ENCODE measurements around the gene LIN28A.
A peak's percentile ranks its signal among the peaks of the same experiment; 100 is the strongest.

LIN28A gene

DNA sequence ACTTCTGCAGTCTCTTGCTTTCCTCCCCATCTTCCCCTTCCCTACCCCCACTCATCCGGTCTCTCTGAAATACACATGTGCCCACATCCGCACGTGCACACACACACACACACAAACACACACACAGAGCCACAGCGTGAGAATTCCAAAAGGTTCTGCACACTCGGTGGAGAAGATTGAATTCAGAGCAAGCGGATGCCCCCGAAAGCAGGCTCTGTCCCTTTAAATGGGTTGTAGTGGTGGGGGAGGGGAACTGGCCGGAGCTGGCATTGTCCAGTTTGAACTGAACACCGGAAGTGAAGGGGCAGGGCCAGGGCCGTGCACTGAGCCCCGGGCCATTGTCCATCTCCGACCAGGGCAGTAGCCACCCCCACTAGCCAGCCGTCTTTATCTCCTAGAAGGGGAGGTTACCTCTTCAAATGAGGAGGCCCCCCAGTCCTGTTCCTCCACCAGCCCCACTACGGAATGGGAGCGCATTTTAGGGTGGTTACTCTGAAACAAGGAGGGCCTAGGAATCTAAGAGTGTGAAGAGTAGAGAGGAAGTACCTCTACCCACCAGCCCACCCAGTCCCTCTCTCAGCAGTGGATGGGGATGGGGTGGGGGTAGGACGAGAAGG lies 1.3 kb upstream of the LIN28A start:
- Histone ChIP-seq H3K18ac (ENCODE audit: low read length) (peak overlapping the region; percentile 99), H2BK12ac (ENCODE audit: low read length) (no peak overlapping the region), H4K8ac (ENCODE audit: low read depth, low read length) (no peak overlapping the region), H3K4me3 (ENCODE audit: low read length in 2 of 2) (peak overlapping the region; percentile 81 to 93), H3K9ac (ENCODE audit: low read depth, low read length, poor library complexity) (peak overlapping the region; percentile 94), H2BK120ac (ENCODE audit: low read depth, low read length) (peak overlapping the region; percentile 44), H2BK15ac (ENCODE audit: low read length) (no peak overlapping the region), H3K14ac (ENCODE audit: low read length) (no peak overlapping the region), H3K27ac (replicated peaks; ENCODE audit: low read length) (peak overlapping the region; percentile 99), H3K4me1 (ENCODE audit: control insufficient read depth in 2 of 2, insufficient read depth in 1 of 2, low read depth in 1 of 2, low read length in 2 of 2) (peaks cover 5 to 20% of the 10 kb centered on the region in 2 donors), H3K9me3 (replicated peaks in 1 of 2; ENCODE audit: control insufficient read depth in 2 of 2, insufficient read depth in 1 of 2, low read depth in 1 of 2, low read length in 2 of 2) (peaks cover 0 to 1% of the 10 kb centered on the region in 2 donors), H3K27me3 (ENCODE audit: control insufficient read depth in 3 of 3, insufficient read depth in 3 of 3, low read depth in 1 of 3, low read length in 3 of 3) (no peaks in the 10 kb centered on the region), H3K4me2 (ENCODE audit: insufficient read depth, low read length, poor library complexity, severe bottlenecking) (peak overlapping the region; percentile 95), H4K91ac (ENCODE audit: low read depth, low read length, poor library complexity) (peak overlapping the region; percentile 83), H2AFZ (ENCODE audit: low read length) (peak overlapping the region; percentile 73), H3K36me3 (replicated peaks in 1 of 2; ENCODE audit: control insufficient read depth in 2 of 2, insufficient read depth in 2 of 2, low read length in 2 of 2) (peaks cover 4 to 27% of the 10 kb centered on the region in 2 donors), H3K4ac (ENCODE audit: low read length) (peak overlapping the region; percentile 43), H2BK5ac (ENCODE audit: low read length) (peak overlapping the region; percentile 100), H3K23ac (ENCODE audit: low read depth, low read length, poor library complexity) (no peak overlapping the region), H3K79me1 (ENCODE audit: low read depth, low read length) (no peaks in the 10 kb centered on the region), H2AK5ac (ENCODE audit: low read depth, low read length) (peak overlapping the region; percentile 73)
- DNase-seq (ENCODE audit: low spot score): peak; percentile 91
- WGBS, 2 donors (ENCODE audit: extremely low coverage in 2 of 2, insufficient read length in 2 of 2, insufficient replicate concordance in 1 of 2): no CpG with 5 or more reads among the region's 16 CpGs

DNA sequence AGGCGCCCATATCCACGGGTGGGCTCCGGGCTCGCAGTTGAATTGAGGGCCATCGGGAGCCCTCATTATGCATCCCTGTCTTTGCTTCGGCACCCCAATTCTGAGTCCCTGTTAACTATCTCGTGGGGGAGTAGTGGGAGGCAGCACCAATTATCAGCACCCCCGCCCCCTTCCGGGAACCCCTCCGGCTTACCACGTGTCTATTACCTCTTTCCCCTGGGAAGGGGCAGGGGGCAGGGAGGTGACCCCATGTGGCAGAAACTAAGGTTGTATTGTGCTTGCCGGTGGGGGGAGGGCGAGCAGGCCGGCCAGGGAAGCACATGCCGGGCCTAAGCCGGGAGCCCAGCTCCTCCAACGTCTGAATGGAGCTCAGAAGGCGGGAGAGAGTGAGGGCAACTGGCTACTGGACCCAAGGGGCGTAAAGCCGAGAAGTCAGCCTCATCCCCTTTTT lies 1.0 kb downstream of the LIN28A start:
- Histone ChIP-seq H3K4me1 (ENCODE audit: control insufficient read depth in 2 of 2, insufficient read depth in 1 of 2, low read depth in 1 of 2, low read length in 2 of 2) (peaks cover 4 to 20% of the 10 kb centered on the region in 2 donors), H4K91ac (ENCODE audit: low read depth, low read length, poor library complexity) (no peak overlapping the region), H3K14ac (ENCODE audit: low read length) (peak overlapping the region; percentile 97), H3K4me2 (ENCODE audit: insufficient read depth, low read length, poor library complexity, severe bottlenecking) (peak overlapping the region; percentile 74), H3K9me3 (replicated peaks in 1 of 2; ENCODE audit: control insufficient read depth in 2 of 2, insufficient read depth in 1 of 2, low read depth in 1 of 2, low read length in 2 of 2) (peaks cover 0 to 1% of the 10 kb centered on the region in 2 donors), H3K36me3 (replicated peaks in 1 of 2; ENCODE audit: control insufficient read depth in 2 of 2, insufficient read depth in 2 of 2, low read length in 2 of 2) (peaks cover 8 to 49% of the 10 kb centered on the region in 2 donors), H2AK5ac (ENCODE audit: low read depth, low read length) (peak overlapping the region; percentile 100), H3K79me1 (ENCODE audit: low read depth, low read length) (no peaks in the 10 kb centered on the region), H3K18ac (ENCODE audit: low read length) (peak overlapping the region; percentile 100), H2BK12ac (ENCODE audit: low read length) (no peak overlapping the region), H2BK5ac (ENCODE audit: low read length) (peak overlapping the region; percentile 100), H2BK120ac (ENCODE audit: low read depth, low read length) (peak overlapping the region; percentile 99), H2BK15ac (ENCODE audit: low read length) (peak overlapping the region; percentile 99), H4K8ac (ENCODE audit: low read depth, low read length) (no peak overlapping the region), H3K9ac (ENCODE audit: low read depth, low read length, poor library complexity) (peak overlapping the region; percentile 99), H3K4ac (ENCODE audit: low read length) (peak overlapping the region; percentile 31), H3K4me3 (ENCODE audit: low read length in 2 of 2) (peak overlapping the region; percentile 93 to 97), H3K23ac (ENCODE audit: low read depth, low read length, poor library complexity) (peak overlapping the region; percentile 11), H3K27ac (replicated peaks; ENCODE audit: low read length) (peak overlapping the region; percentile 94), H3K27me3 (ENCODE audit: control insufficient read depth in 3 of 3, insufficient read depth in 3 of 3, low read depth in 1 of 3, low read length in 3 of 3) (no peaks in the 10 kb centered on the region), H2AFZ (ENCODE audit: low read length) (no peak overlapping the region)
- no peak for DNase-seq (ENCODE audit: low spot score)
- no CpG with 5 or more reads among the region's 20 CpGs for WGBS, 2 donors (ENCODE audit: extremely low coverage in 2 of 2, insufficient read length in 2 of 2, insufficient replicate concordance in 1 of 2)

DNA sequence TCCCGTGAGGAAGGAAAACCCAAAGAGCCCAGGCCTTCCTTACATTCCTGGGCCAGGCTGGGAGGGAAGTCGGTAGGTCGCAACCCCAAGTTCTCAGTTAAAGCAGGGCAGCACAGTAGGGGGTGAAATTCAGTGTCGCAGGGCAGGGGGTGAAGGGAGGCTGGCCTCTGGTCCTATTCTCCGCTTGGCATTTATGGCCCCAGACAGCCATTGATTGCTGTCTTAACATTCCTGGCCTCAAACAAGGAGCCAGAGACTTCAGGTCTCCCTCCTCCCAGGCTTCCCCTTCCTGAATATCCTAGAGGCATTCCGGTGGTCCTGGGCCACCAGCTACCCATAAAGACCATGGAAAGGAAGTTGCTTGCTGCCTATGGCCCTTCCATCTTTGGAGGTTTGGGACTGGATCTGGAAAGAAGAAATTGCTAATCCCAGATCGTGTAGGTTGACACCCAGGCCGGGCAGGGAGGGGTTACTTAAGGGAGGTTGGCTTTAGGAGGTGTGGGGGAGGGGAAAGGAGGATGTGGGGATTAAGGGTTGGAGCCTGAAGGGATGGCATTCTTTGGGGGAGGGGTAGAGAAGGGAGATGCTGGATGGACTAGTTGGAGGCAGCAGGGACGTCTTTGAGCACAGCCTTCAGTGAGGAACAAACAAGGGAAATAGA lies 1.7 kb downstream of the LIN28A start:
- Histone ChIP-seq H3K4me1 (ENCODE audit: control insufficient read depth in 2 of 2, insufficient read depth in 1 of 2, low read depth in 1 of 2, low read length in 2 of 2) (peaks cover 4 to 23% of the 10 kb centered on the region in 2 donors), H2BK120ac (ENCODE audit: low read depth, low read length) (no peak overlapping the region), H2BK12ac (ENCODE audit: low read length) (no peak overlapping the region), H3K4me2 (ENCODE audit: insufficient read depth, low read length, poor library complexity, severe bottlenecking) (peak overlapping the region; percentile 74), H3K14ac (ENCODE audit: low read length) (no peak overlapping the region), H4K8ac (ENCODE audit: low read depth, low read length) (no peak overlapping the region), H3K79me1 (ENCODE audit: low read depth, low read length) (no peaks in the 10 kb centered on the region), H3K9ac (ENCODE audit: low read depth, low read length, poor library complexity) (peak overlapping the region; percentile 99), H3K4ac (ENCODE audit: low read length) (no peak overlapping the region), H2BK5ac (ENCODE audit: low read length) (peak overlapping the region; percentile 100), H3K9me3 (replicated peaks in 1 of 2; ENCODE audit: control insufficient read depth in 2 of 2, insufficient read depth in 1 of 2, low read depth in 1 of 2, low read length in 2 of 2) (peaks cover 0 to 1% of the 10 kb centered on the region in 2 donors), H2AFZ (ENCODE audit: low read length) (no peak overlapping the region), H3K18ac (ENCODE audit: low read length) (peak overlapping the region; percentile 100), H4K91ac (ENCODE audit: low read depth, low read length, poor library complexity) (no peak overlapping the region), H3K27me3 (ENCODE audit: control insufficient read depth in 3 of 3, insufficient read depth in 3 of 3, low read depth in 1 of 3, low read length in 3 of 3) (no peaks in the 10 kb centered on the region), H3K4me3 (ENCODE audit: low read length in 2 of 2) (peak overlapping the region; percentile 93 to 97), H3K23ac (ENCODE audit: low read depth, low read length, poor library complexity) (peak overlapping the region; percentile 3), H2BK15ac (ENCODE audit: low read length) (no peak overlapping the region), H3K36me3 (replicated peaks in 1 of 2; ENCODE audit: control insufficient read depth in 2 of 2, insufficient read depth in 2 of 2, low read length in 2 of 2) (peaks cover 8 to 55% of the 10 kb centered on the region in 2 donors), H2AK5ac (ENCODE audit: low read depth, low read length) (peak overlapping the region; percentile 23), H3K27ac (replicated peaks; ENCODE audit: low read length) (peak overlapping the region; percentile 94)
- WGBS, 2 donors (ENCODE audit: extremely low coverage in 2 of 2, insufficient read length in 2 of 2, insufficient replicate concordance in 1 of 2): no CpG with 5 or more reads among the region's 9 CpGs
- peak; percentile 86 for DNase-seq (ENCODE audit: low spot score)

DNA sequence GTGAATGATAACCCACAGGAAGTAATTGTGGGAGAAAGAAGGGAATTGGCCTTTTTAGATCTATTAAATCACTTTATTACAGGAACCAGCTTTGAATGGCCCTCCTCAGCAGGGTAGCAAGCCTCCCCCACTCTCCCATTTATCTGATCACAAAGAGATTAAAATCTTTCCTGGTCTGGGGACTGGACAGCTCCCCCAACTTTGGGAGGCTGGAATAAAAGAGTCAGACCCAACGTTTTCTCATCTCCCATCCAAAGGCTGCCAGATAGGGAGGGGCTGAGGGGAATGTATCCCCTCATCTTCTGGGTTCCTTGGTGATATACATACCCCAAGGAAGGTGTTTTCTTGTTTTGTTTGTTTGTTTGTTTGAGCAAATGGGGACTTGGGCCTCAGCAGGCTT lies 2.4 kb downstream of the LIN28A start:
- H3K4me1 ChIP-seq (ENCODE audit: control insufficient read depth in 2 of 2, insufficient read depth in 1 of 2, low read depth in 1 of 2, low read length in 2 of 2): peaks cover 9 to 30% of the 10 kb centered on the region in 2 donors
- H3K36me3 ChIP-seq (replicated peaks in 1 of 2; ENCODE audit: control insufficient read depth in 2 of 2, insufficient read depth in 2 of 2, low read length in 2 of 2): peaks cover 10 to 62% of the 10 kb centered on the region in 2 donors
- peaks cover 0 to 1% of the 10 kb centered on the region in 2 donors for H3K9me3 ChIP-seq (replicated peaks in 1 of 2; ENCODE audit: control insufficient read depth in 2 of 2, insufficient read depth in 1 of 2, low read depth in 1 of 2, low read length in 2 of 2)
- no peak overlapping the region for H2BK5ac ChIP-seq (ENCODE audit: low read length)
- no peak overlapping the region for H4K8ac ChIP-seq (ENCODE audit: low read depth, low read length)
- H3K27ac ChIP-seq (replicated peaks; ENCODE audit: low read length): peak overlapping the region; percentile 94
- no peak overlapping the region for H2BK120ac ChIP-seq (ENCODE audit: low read depth, low read length)
- no peak overlapping the region for H3K4ac ChIP-seq (ENCODE audit: low read length)
- WGBS, 2 donors (ENCODE audit: extremely low coverage in 2 of 2, insufficient read length in 2 of 2, insufficient replicate concordance in 1 of 2): no CpG with 5 or more reads among the region's 1 CpG
- H2AK5ac ChIP-seq (ENCODE audit: low read depth, low read length): no peak overlapping the region
- H3K9ac ChIP-seq (ENCODE audit: low read depth, low read length, poor library complexity): peak overlapping the region; percentile 73
- H4K91ac ChIP-seq (ENCODE audit: low read depth, low read length, poor library complexity): no peak overlapping the region
- no peak overlapping the region for H3K18ac ChIP-seq (ENCODE audit: low read length)
- H3K27me3 ChIP-seq (ENCODE audit: control insufficient read depth in 3 of 3, insufficient read depth in 3 of 3, low read depth in 1 of 3, low read length in 3 of 3): no peaks in the 10 kb centered on the region
- H2BK15ac ChIP-seq (ENCODE audit: low read length): no peak overlapping the region
- H3K4me2 ChIP-seq (ENCODE audit: insufficient read depth, low read length, poor library complexity, severe bottlenecking): peak overlapping the region; percentile 74
- H2BK12ac ChIP-seq (ENCODE audit: low read length): no peak overlapping the region
- H3K23ac ChIP-seq (ENCODE audit: low read depth, low read length, poor library complexity): no peak overlapping the region
- H3K14ac ChIP-seq (ENCODE audit: low read length): no peak overlapping the region
- H3K4me3 ChIP-seq (ENCODE audit: low read length in 2 of 2): peak overlapping the region; percentile 93 to 97
- no peaks in the 10 kb centered on the region for H3K79me1 ChIP-seq (ENCODE audit: low read depth, low read length)
- no peak overlapping the region for H2AFZ ChIP-seq (ENCODE audit: low read length)
- no peak for DNase-seq (ENCODE audit: low spot score)

All from neuronal stem cell (in vitro differentiated cells).